NCI-H1436 treated with DMSO at 0.1 percent for 48 hours (cell line): ENCODE measurements around the gene RAB35.
"Not testable (repeated sequence)": the region's sequence is repeated elsewhere in the genome, so short reads cannot be mapped to it uniquely, and the experiment has no call there.

ENCODE experiments used
- DNase-seq: peaks from one replicate; lab custom pipeline; 2025; lab: John Stamatoyannopoulos, UW

The RAB35 gene

GRCh38 chr12:120060717-120061116, 55.8 kb downstream of the RAB35 start:
- DNase-seq = no peak

- DNase-seq = no peak
These were observed 56.4 kb downstream of the RAB35 start for GRCh38 chr12:120060196-120060595.

- no peak for DNase-seq
These were observed 59.8 kb downstream of the RAB35 start for GRCh38 chr12:120056739-120057138.

GRCh38 chr12:120055231-120056000, 61.1 kb downstream of the RAB35 start:
- DNase-seq = no peak

- no peak for DNase-seq
These were observed 62.3 kb downstream of the RAB35 start for GRCh38 chr12:120054293-120054692.

GRCh38 chr12:120051535-120051934, 65.0 kb downstream of the RAB35 start:
- DNase-seq = no peak

- DNase-seq = no peak
These were observed 67.1 kb downstream of the RAB35 start for GRCh38 chr12:120049426-120049825.

- DNase-seq = no peak
These were observed 68.3 kb downstream of the RAB35 start for GRCh38 chr12:120048263-120048662.

GRCh38 chr12:120047072-120047471, 69.5 kb downstream of the RAB35 start:
- DNase-seq = no peak

GRCh38 chr12:120045367-120045766, 71.2 kb downstream of the RAB35 start:
- DNase-seq = not testable (repeated sequence)
